ENCODE data around the gene OR51A7. TPM values are rescaled to one million over a fixed set of nuclear protein-coding genes. Genes with fewer than 3 reads are reported as not detected.

Gene OR51A7
- total RNA-seq, 1 experiment from 2014 or later: not detected

- no peak overlapping the region for H3K4me3 Mint-ChIP-seq
- no peak for ATAC-seq
- H3K36me3 Mint-ChIP-seq: no peaks in the 10 kb centered on the region
Observed at GRCh38 chr11:4916581-4916980, 13.0 kb downstream of the OR51A7 start.

GRCh38 chr11:4919250-4919649 lies 15.7 kb downstream of the OR51A7 start, which contains the start of gene OR51G2:
Gene OR51G2, minus strand, starts transcription at chr11:4919350. Its CDS starts 3,687 bp downstream, at chr11:4915663.
- no peak for ATAC-seq
- DNase-seq (ENCODE audit: low spot score): no peak
- POLR2A ChIA-PET: no interaction called here
- no peaks in the 10 kb centered on the region for H3K4me1 Mint-ChIP-seq
- H3K27me3 Mint-ChIP-seq (ENCODE audit: low read depth): no peaks in the 10 kb centered on the region
- no peaks in the 10 kb centered on the region for H3K36me3 Mint-ChIP-seq
- H3K9me3 Mint-ChIP-seq: no peaks in the 10 kb centered on the region
- H3K27ac Mint-ChIP-seq: no peak within 1 kb of the TSS
- no peak within 1 kb of the TSS for H3K4me3 Mint-ChIP-seq
- CTCF ChIA-PET: no interaction called here
- TF ChIP-seq GRHL2 (CRISPR knock-in tag; IDR thresholded peaks at IDR 0.05; ENCODE audit: insufficient replicate concordance, severe bottlenecking) (no peak), JUN (CRISPR knock-in tag; IDR thresholded peaks at IDR 0.05) (no peak), ZBTB21 (CRISPR knock-in tag; IDR thresholded peaks at IDR 0.05; ENCODE audit: borderline replicate concordance) (no peak), ZNF512 (CRISPR knock-in tag; IDR thresholded peaks at IDR 0.05; ENCODE audit: borderline replicate concordance) (no peak), ZNF138 (CRISPR knock-in tag; conservative IDR thresholded peaks at IDR 0.05) (no peak), USF2 (CRISPR knock-in tag; IDR thresholded peaks at IDR 0.05) (no peak), CREB1 (CRISPR knock-in tag; IDR thresholded peaks at IDR 0.05) (no peak), IRF1 (CRISPR knock-in tag; IDR thresholded peaks at IDR 0.05) (no peak)

More at GRCh38 chr11:4916581-4916980, 13.0 kb downstream of the OR51A7 start:
- POLR2A ChIA-PET: interaction anchor here (0.6 kb wide), 1 partner anchor 100 kb away, joined by 8 read pairs; no protein-coding TSS in a partner anchor
- Mint-ChIP-seq H3K27ac (no peak overlapping the region), H3K4me1 (no peaks in the 10 kb centered on the region), H3K27me3 (ENCODE audit: low read depth) (no peaks in the 10 kb centered on the region), H3K9me3 (no peaks in the 10 kb centered on the region)
- no peak for TF ChIP-seq SOX15 (CRISPR knock-in tag; IDR thresholded peaks at IDR 0.05)
- no peak for TF ChIP-seq MYBL2 (CRISPR knock-in tag; IDR thresholded peaks at IDR 0.05)
- TF ChIP-seq USF1 (CRISPR knock-in tag; IDR thresholded peaks at IDR 0.05): no peak
- TF ChIP-seq ZNF396 (CRISPR knock-in tag; IDR thresholded peaks at IDR 0.05; ENCODE audit: borderline replicate concordance): no peak
- TF ChIP-seq ZNF281 (CRISPR knock-in tag; IDR thresholded peaks at IDR 0.05): no peak
- no peak for TF ChIP-seq CDX4 (CRISPR knock-in tag; IDR thresholded peaks at IDR 0.05; ENCODE audit: borderline replicate concordance)
- no peak for TF ChIP-seq STAT6 (CRISPR knock-in tag; conservative IDR thresholded peaks at IDR 0.05; ENCODE audit: low read depth)
- no peak for TF ChIP-seq ELF4 (CRISPR knock-in tag; IDR thresholded peaks at IDR 0.05; ENCODE audit: low read depth)
- no peak for TF ChIP-seq NR1H2 (CRISPR knock-in tag; IDR thresholded peaks at IDR 0.05)
- CTCF ChIA-PET: no interaction called here
- DNase-seq (ENCODE audit: low spot score): no peak
